ENCODE data around the gene ATP4A. TPM values are rescaled to one million over a fixed set of nuclear protein-coding genes. Genes with fewer than 3 reads are reported as not detected.

ATP4A gene
- total and polyA plus RNA-seq, 8 donors = 9.8 to 890 (median 301) TPM

DNA sequence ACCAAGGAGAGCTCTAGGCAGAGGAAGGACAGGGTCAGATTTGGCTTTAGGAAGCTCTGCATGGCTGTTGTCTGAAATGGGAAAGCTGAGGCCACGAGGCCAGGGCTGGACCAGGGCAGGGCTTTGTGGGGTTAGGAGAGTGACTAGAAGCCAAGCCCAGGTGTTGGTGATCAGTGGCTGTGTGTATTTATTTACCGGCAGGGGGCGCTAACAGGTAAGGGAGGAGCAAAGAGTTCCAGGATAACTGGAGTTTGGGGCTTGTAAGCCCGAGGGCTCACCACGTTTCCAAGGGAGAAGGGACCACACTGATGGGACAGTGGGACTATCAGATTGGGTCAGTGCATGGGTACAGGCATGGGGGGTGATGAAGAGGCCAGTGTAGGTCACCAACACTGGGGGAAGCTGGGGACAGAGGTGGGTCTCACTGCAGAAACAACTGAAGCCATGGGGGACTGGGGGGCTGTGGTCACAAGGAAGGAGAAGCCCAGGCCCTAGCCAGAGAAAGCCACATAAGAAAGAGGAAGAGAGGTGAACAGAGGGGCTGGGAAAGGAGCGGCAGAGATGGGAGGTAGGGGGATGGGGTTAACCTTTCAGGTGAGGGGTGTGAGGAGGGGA is 14.2 kb downstream of the ATP4A start:
- H3K27ac ChIP-seq = no peak overlapping the region
- no peaks in the 10 kb centered on the region for H3K9me3 ChIP-seq
- 15 to 20% (median 18%) methylated on average over 6 of the region's 6 CpGs for WGBS, 5 donors
- peak; percentile 63 to 88 for DNase-seq
- intact Hi-C loops (cut with DNase I; ENCODE audit: low total_unique reads) = loop anchor here (10.0 kb wide), 1 partner anchor 166 kb away; the partner anchor contains the start of gene KMT2B
- no peak overlapping the region for H3K4me3 ChIP-seq
- peaks cover 0 to 31% (median 22%) of the 10 kb centered on the region in 4 donors for H3K36me3 ChIP-seq
- no peaks in the 10 kb centered on the region for H3K27me3 ChIP-seq
- peaks cover 13 to 37% (median 26%) of the 10 kb centered on the region in 4 donors for H3K4me1 ChIP-seq
- peak in 5 of 7 experiments; percentile 62 to 78 (median 66) for TF ChIP-seq CTCF (IDR thresholded peaks at IDR 0.05)
- TF ChIP-seq EP300 (IDR thresholded peaks at IDR 0.05) = no peak

GRCh38 chr19:35546532-35546931 is 16.9 kb downstream of the ATP4A start:
- WGBS, 5 donors = 75 to 84% (median 77%) methylated on average over 5 to 8 of the region's 8 CpGs
- no peak for TF ChIP-seq EP300 (IDR thresholded peaks at IDR 0.05)
- TF ChIP-seq CTCF (IDR thresholded peaks at IDR 0.05) = no peak
- TF ChIP-seq POLR2A (IDR thresholded peaks at IDR 0.05) = no peak
- no peak for TF ChIP-seq POLR2AphosphoS5 (IDR thresholded peaks at IDR 0.05)
- intact Hi-C loops (cut with DNase I; ENCODE audit: low total_unique reads) = loop anchor here (10.0 kb wide), 1 partner anchor 168 kb away; the partner anchor contains the start of gene KMT2B
- H3K27ac ChIP-seq = peak overlapping the region in 1 of 5 donors; percentile 92
- no peaks in the 10 kb centered on the region for H3K27me3 ChIP-seq
- no peaks in the 10 kb centered on the region for H3K9me3 ChIP-seq
- H3K4me1 ChIP-seq = peaks cover 13 to 44% (median 32%) of the 10 kb centered on the region in 4 donors
- no peak for DNase-seq
- H3K36me3 ChIP-seq = peaks cover 0 to 42% (median 26%) of the 10 kb centered on the region in 4 donors
- H3K4me3 ChIP-seq = peak overlapping the region; percentile 82 to 89 (median 87)

- no peaks in the 10 kb centered on the region for H3K27me3 ChIP-seq
- H3K4me3 ChIP-seq = peak overlapping the region; percentile 82 to 89 (median 87)
- H3K4me1 ChIP-seq = peaks cover 13 to 44% (median 32%) of the 10 kb centered on the region in 4 donors
- peak overlapping the region; percentile 70 to 92 (median 87) for H3K27ac ChIP-seq
- intact Hi-C loops (cut with DNase I; ENCODE audit: low total_unique reads) = loop anchor here (10.0 kb wide), 1 partner anchor 169 kb away; the partner anchor contains the start of gene KMT2B
- TF ChIP-seq EP300 (IDR thresholded peaks at IDR 0.05) = no peak
- TF ChIP-seq POLR2A (IDR thresholded peaks at IDR 0.05) = peak in 1 of 4 donors; percentile 0
- no peak for TF ChIP-seq POLR2AphosphoS5 (IDR thresholded peaks at IDR 0.05)
- no peak for TF ChIP-seq CTCF (IDR thresholded peaks at IDR 0.05)
- 2 to 10% (median 2%) methylated on average over 8 to 27 of the region's 27 CpGs for WGBS, 5 donors
- H3K36me3 ChIP-seq = peaks cover 0 to 35% (median 22%) of the 10 kb centered on the region in 4 donors
- no peaks in the 10 kb centered on the region for H3K9me3 ChIP-seq
- DNase-seq = peak; percentile 42 to 62
Observed at GRCh38 chr19:35545855-35546381, 17.5 kb downstream of the ATP4A start.

DNA sequence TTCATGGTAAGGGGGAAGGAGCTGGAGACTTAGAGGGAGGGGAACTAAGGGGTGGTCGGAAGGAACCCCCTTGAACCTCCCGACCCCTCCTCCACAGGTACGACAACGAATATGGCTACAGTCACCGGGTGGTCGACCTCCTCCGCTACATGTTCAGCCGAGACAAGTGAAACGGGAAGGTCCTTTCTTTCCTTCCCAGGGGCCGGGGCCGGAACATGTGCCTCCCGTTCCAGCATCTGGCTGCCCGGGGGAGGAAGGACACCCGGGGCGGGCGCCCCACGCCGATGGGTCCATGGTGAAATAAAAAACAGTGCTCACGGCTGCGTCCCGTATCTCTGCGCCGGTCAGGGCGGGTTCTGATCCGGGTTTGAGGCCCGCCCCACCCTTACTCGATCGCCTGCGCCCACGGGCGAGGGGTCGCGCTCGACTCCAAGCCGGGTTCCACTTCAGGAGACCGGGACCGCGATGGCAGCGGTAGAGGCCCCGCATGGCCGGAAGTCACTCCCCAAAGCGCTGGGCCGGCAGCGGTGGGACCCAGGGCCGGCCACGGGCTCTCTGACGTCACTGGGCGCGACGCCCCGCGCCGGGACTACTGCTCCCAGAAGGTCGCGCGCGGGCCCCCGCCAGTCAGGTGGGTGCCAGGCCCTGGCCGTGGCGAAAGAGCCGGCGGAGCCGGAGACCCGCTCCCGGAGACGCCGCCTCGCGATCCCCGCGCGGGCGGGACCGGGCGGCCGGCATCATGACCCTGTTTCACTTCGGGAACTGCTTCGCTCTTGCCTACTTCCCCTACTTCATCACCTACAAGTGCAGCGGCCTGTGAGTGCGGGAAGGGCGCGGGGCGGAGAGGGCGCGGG is 18.2 kb downstream of the ATP4A start, which contains the start of gene TMEM147:
TSS of gene TMEM147 (plus strand) at position 626 of the 854 bp plus-strand sequence. CDS start at position 740, 114 bp downstream.
- Histone ChIP-seq H3K27ac (peak within 1 kb of the TSS; percentile 70 to 92 (median 87)), H3K9me3 (no peaks in the 10 kb centered on the region), H3K36me3 (peaks cover 0 to 31% (median 15%) of the 10 kb centered on the region in 4 donors), H3K4me3 (peak within 1 kb of the TSS; percentile 82 to 89 (median 87)), H3K27me3 (no peaks in the 10 kb centered on the region), H3K4me1 (peaks cover 13 to 44% (median 32%) of the 10 kb centered on the region in 4 donors)
- peak; percentile 94 to 97 for DNase-seq
- peak; percentile 82 to 86 (median 83) for TF ChIP-seq POLR2AphosphoS5 (IDR thresholded peaks at IDR 0.05)
- peak in 1 of 4 donors; percentile 2 for TF ChIP-seq POLR2A (IDR thresholded peaks at IDR 0.05)
- TF ChIP-seq CTCF (IDR thresholded peaks at IDR 0.05) = no peak
- 0 to 2% (median 1%) methylated on average over 39 to 85 of the region's 85 CpGs for WGBS, 5 donors
- intact Hi-C loops (cut with DNase I; ENCODE audit: low total_unique reads) = loop anchor here (10.0 kb wide), 1 partner anchor 170 kb away; the partner anchor contains the start of gene KMT2B

Data from stomach (tissue), 9 donors.